ENCODE results near the gene APOL2.
A peak's percentile ranks its signal among the peaks of the same experiment; 100 is the strongest.
"Not testable (repeated sequence)": the region's sequence is repeated elsewhere in the genome, so short reads cannot be mapped to it uniquely, and the experiment has no call there.

Gene APOL2

GRCh38 chr22:36239401-36240171 is at the start of gene APOL2:
Gene APOL2, minus strand, starts transcription at chr22:36239527. Its CDS starts 6,365 bp downstream, at chr22:36233162.
- DNase-seq = peak; percentile 84 to 85

- no peak for DNase-seq
These were observed 49.5 kb upstream of the APOL2 start for GRCh38 chr22:36288571-36289405.

GRCh38 chr22:36287881-36288515 is 48.7 kb upstream of the APOL2 start:
- no peak for DNase-seq

- peak; percentile 38 to 52 for DNase-seq
These were observed 47.0 kb upstream of the APOL2 start for GRCh38 chr22:36286096-36286957.

GRCh38 chr22:36285545-36285944 is 46.2 kb upstream of the APOL2 start:
- no peak for DNase-seq

GRCh38 chr22:36285017-36285416 is 45.7 kb upstream of the APOL2 start:
- DNase-seq = no peak

- no peak for DNase-seq
These were observed 44.8 kb upstream of the APOL2 start for GRCh38 chr22:36284171-36284571.

- DNase-seq = no peak
These were observed 43.1 kb upstream of the APOL2 start for GRCh38 chr22:36282328-36282831.

- DNase-seq = no peak
These were observed 42.5 kb upstream of the APOL2 start for GRCh38 chr22:36281781-36282327.

GRCh38 chr22:36280379-36280778 is 41.1 kb upstream of the APOL2 start:
- DNase-seq = no peak

GRCh38 chr22:36279219-36279666 is 39.9 kb upstream of the APOL2 start:
- no peak for DNase-seq

- DNase-seq = peak; percentile 62
These were observed 38.4 kb upstream of the APOL2 start for GRCh38 chr22:36277482-36278291.

- no peak for DNase-seq
These were observed 35.2 kb upstream of the APOL2 start for GRCh38 chr22:36274531-36274930.

- not testable (repeated sequence) for DNase-seq
These were observed 32.6 kb upstream of the APOL2 start for GRCh38 chr22:36271951-36272350.

- not testable (repeated sequence) for DNase-seq
These were observed 31.9 kb upstream of the APOL2 start for GRCh38 chr22:36271231-36271630.

GRCh38 chr22:36267896-36268485 is 28.7 kb upstream of the APOL2 start:
- DNase-seq = no peak

GRCh38 chr22:36267058-36267457 is 27.7 kb upstream of the APOL2 start:
- DNase-seq = no peak

- DNase-seq = not testable (repeated sequence)
These were observed 24.7 kb upstream of the APOL2 start for GRCh38 chr22:36263886-36264664.

- DNase-seq = not testable (repeated sequence)
These were observed 23.9 kb upstream of the APOL2 start for GRCh38 chr22:36263216-36263673.

- DNase-seq = not testable (repeated sequence)
These were observed 23.0 kb upstream of the APOL2 start for GRCh38 chr22:36262307-36262706.

Measured in activated CD4-positive, alpha-beta T cell treated with anti-CD3 and anti-CD28 coated beads for 4 hours (primary cell).